GM12875 (cell line): Measurements from ENCODE around the gene TGM1.
A peak's percentile ranks its signal among the peaks of the same experiment; 100 is the strongest.

Source experiments
- H3K4me3 ChIP-seq: one replicate; pipeline ENCODE4 v1.5.1; 2011; ENCODE audit warnings: low read depth, low read length, control low read depth
- CTCF ChIP-seq: IDR thresholded peaks from 2 replicates; pipeline ENCODE4 v1.5.1; 2011; ENCODE audit warnings: low read depth, mild to moderate bottlenecking, control low read depth, inconsistent platforms, low read length, moderate library complexity, borderline replicate concordance; ENCODE audit not compliant: insufficient read depth

TGM1 gene

GRCh38 chr14:24298892-24299254 is 35.9 kb upstream of the TGM1 start:
- peak overlapping the region; percentile 50 for H3K4me3 ChIP-seq
- TF ChIP-seq CTCF: no peak

GRCh38 chr14:24297190-24297964 is 34.4 kb upstream of the TGM1 start:
- no peak overlapping the region for H3K4me3 ChIP-seq
- no peak for TF ChIP-seq CTCF

- H3K4me3 ChIP-seq: no peak overlapping the region
- TF ChIP-seq CTCF: peak; percentile 72; the same call in 1 of the 2 replicates
These were observed 33.6 kb upstream of the TGM1 start for GRCh38 chr14:24296341-24297157.

GRCh38 chr14:24293525-24293924 is 30.5 kb upstream of the TGM1 start:
- TF ChIP-seq CTCF: no peak
- no peak overlapping the region for H3K4me3 ChIP-seq

GRCh38 chr14:24292118-24292807 is 29.3 kb upstream of the TGM1 start:
- TF ChIP-seq CTCF: no peak
- no peak overlapping the region for H3K4me3 ChIP-seq

- no peak overlapping the region for H3K4me3 ChIP-seq
- TF ChIP-seq CTCF: no peak
These were observed 28.6 kb upstream of the TGM1 start for GRCh38 chr14:24291446-24292117.
